HS-27A (cell line): Measurements from ENCODE around the gene FAM237A.

Experiments used
- DNase-seq: peaks from one replicate; pipeline ENCODE4 v3.0.0-alpha.2; 2012; ENCODE audit warnings: low read depth, missing footprints

Gene FAM237A

DNA sequence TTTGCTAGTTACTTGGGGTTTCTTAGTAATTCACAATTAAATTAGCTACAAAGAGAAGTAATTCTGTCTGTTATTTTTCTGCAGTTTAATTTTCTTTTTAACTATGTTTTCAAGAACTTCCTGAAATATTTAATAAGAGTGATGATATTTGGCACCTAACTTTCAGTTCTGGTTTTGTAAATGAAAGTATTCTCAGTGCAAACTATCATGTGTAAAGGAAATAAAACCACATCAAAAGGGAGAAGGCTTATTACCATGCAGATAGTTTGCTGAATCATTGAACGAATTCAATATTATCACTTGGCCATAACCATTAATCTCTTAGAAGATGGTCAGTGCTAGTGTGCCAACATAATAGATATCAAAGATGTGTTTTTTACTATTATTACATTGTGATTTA is 46.7 kb downstream of the FAM237A start:
- no peak for DNase-seq

DNA sequence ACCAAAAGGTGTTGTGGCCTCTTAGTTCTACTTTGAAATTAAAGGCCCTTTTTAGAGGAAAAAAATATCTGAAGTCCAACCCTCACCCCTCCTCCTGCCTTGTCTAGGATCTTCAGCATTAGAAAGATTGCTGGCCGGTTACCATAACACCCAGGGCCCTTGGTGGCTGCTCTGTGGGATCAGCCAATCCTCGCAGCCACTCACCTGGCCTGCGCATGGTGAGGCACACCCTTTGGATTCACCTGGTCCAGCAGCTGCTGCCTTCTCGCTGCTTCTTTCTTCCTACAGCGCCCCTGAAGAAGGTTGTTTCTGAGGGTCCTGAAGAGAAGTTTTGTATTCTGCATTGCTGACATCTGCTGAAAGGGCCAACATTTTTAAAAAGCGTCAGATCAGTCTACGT is 50.7 kb downstream of the FAM237A start:
- DNase-seq, result no peak

DNA sequence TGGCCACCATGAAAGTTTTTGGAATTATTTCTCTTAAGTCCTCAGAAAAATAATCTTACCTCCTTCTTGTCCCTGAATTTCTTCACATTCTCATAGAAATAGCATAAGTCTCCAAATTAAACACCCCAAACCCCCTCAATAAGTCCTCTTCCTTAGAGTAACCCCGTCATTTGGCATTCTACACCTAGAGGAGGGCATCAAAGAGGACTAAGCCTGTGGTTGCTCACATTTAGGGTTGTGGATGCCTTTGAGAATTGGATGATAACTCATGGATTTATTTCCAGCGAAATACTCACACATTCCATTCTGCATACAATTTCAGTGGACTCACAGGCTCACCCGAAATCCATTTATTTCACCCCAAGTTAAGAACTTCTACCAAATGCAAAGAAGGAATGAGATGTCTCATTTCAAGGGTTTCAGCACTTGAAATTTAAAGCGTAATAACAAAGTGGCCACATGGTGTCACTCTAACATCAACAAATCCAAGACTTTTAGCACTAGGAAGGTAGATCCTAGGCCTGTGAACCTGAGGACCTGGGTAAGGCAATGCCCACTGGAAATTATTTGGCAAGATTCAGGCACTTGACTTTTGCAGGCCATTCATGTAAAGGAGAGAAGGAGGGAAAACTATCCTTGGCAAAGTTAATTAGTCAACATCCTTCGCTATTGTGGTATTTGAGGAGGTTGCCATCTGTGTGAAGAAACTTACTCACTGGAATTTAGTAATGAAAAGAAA is 51.3 kb downstream of the FAM237A start:
- DNase-seq, result peak; percentile 14

DNA sequence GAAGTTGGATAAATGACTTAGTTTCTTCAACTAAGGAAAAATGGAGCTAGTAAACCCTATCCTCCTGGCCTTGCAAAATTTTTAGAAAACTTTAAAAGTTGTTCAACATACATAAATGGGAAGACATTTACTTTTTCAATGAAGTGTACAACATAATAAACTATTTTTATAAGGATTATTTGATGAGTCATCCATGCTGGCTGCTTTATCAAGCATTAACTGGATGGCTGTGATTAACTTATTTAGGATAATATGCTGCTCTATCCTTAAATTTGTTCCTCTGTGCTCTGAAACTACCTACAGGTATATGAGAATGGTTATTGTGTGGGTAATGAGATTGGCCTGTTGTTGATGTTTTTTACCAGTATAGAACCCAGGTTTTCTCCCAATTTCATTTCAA is 54.6 kb downstream of the FAM237A start:
- no peak for DNase-seq

DNA sequence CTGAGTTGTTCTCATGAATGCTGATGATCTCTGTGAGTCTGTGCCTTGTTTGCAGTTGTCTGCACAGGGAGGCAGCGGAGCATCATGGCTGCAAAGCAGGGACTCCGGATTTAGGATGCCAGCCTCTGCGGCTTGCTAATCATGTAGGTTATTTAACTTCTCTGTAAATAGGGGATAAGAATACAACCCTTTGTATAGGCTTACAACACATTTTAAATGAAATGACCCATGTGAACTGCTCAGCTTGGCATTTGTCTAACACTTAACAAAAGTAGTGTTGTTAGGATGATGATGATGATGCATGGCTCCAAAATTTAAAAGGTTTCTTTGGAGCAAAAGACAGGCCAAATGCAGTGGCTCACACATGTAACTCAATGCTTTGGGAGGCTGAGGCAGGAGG is 56.5 kb downstream of the FAM237A start:
- DNase-seq, result no peak
